Neural cell (in vitro differentiated cells): ENCODE data around the gene RCN2. TPM values are rescaled to one million over a fixed set of nuclear protein-coding genes. Genes with fewer than 3 reads are reported as not detected.
A peak's percentile ranks its signal among the peaks of the same experiment; 100 is the strongest.

ENCODE experiments used
- H2AFZ ChIP-seq: fragments of 200-600, 300-800 bp; sonication (generic), shearing (Covaris generic); 2 replicates; pipeline ENCODE4 v1.6.0; 2014; ENCODE audit warnings: low read depth, mild to moderate bottlenecking, antibody characterized with exemption, low read length, moderate library complexity
- H3F3A ChIP-seq: fragments of 200-600 bp; shearing (Covaris generic); 2 replicates; pipeline ENCODE4 v1.6.1; 2016; ENCODE audit warnings: mild to moderate bottlenecking, moderate library complexity, mixed read lengths, antibody characterized with exemption, low read length; ENCODE audit not compliant: insufficient read depth, poor library complexity, severe bottlenecking
- H3K27ac ChIP-seq: fragments of 200-600, 300-800 bp; sonication (generic), shearing (Covaris generic); 2 replicates; pipeline ENCODE4 v1.5.1; 2014; ENCODE audit warnings: mild to moderate bottlenecking, low read length, moderate library complexity
- H3K27me3 ChIP-seq: fragments of 300-800, 200-600 bp; sonication (generic), shearing (Covaris generic); 2 replicates; pipeline ENCODE4 v1.6.0; 2014; ENCODE audit warnings: mild to moderate bottlenecking, low read depth, low read length, moderate library complexity; ENCODE audit not compliant: insufficient read depth
- H3K36me3 ChIP-seq: fragments of 300-800, 200-600 bp; sonication (generic), shearing (Covaris generic); 2 replicates; pipeline ENCODE4 v1.5.1; 2014; ENCODE audit warnings: mild to moderate bottlenecking, antibody characterized with exemption, low read length, moderate library complexity; ENCODE audit not compliant: insufficient read depth
- H3K4me2 ChIP-seq: fragments of 300-800, 200-600 bp; sonication (generic), shearing (Covaris generic); 2 replicates; pipeline ENCODE4 v1.6.0; 2014; ENCODE audit warnings: mild to moderate bottlenecking, low read length
- H3K4me3 ChIP-seq: fragments of 300-800, 200-600 bp; sonication (generic), shearing (Covaris generic); 2 replicates; pipeline ENCODE4 v1.5.1; 2014; ENCODE audit warnings: mild to moderate bottlenecking, low read length, moderate library complexity
- H3K79me2 ChIP-seq: fragments of 200-600 bp; shearing (Covaris generic); replicated peaks from 2 replicates; pipeline ENCODE4 v1.6.0; 2014; ENCODE audit warnings: mild to moderate bottlenecking, low read length, moderate library complexity; ENCODE audit not compliant: insufficient read depth
- H3K9ac ChIP-seq: fragments of 300-800, 200-600 bp; sonication (generic), shearing (Covaris generic); 2 replicates; pipeline ENCODE4 v1.6.1; 2016; ENCODE audit warnings: mild to moderate bottlenecking, low read length, mixed read lengths
- H3K9me2 ChIP-seq: fragments of 200-600 bp; shearing (Covaris generic); 2 replicates; pipeline ENCODE4 v1.6.1; 2016; ENCODE audit warnings: mild to moderate bottlenecking, low read length, mixed read lengths; ENCODE audit not compliant: insufficient read depth
- H3K9me3 ChIP-seq: fragments of 200-600, 300-800 bp; sonication (generic), shearing (Covaris generic); 2 replicates; pipeline ENCODE4 v1.6.1; 2016; ENCODE audit warnings: mild to moderate bottlenecking, mixed run types, low read length, moderate library complexity, mixed read lengths
- H4K20me1 ChIP-seq: fragments of 200-600 bp; shearing (Covaris generic); 2 replicates; pipeline ENCODE4 v1.6.1; 2016; ENCODE audit warnings: mild to moderate bottlenecking, mixed run types; ENCODE audit not compliant: insufficient read depth
- CTCF ChIP-seq: fragments of 450-650 bp; IDR thresholded peaks from 2 replicates; pipeline ENCODE4 v1.5.1; 2014; ENCODE audit warnings: antibody characterized with exemption, mild to moderate bottlenecking, moderate library complexity; ENCODE audit not compliant: poor library complexity, severe bottlenecking
- EP300 ChIP-seq: fragments of 450-650 bp; conservative IDR thresholded peaks from 2 replicates; pipeline ENCODE4 v1.6.1; 2014; ENCODE audit warnings: antibody characterized with exemption, mild to moderate bottlenecking, moderate library complexity; ENCODE audit not compliant: poor library complexity, severe bottlenecking
- EZH2 ChIP-seq: fragments of 200-600, 300-800 bp; shearing (Covaris generic), sonication (generic); IDR thresholded peaks from 2 replicates; pipeline ENCODE4 v1.6.1; 2014; ENCODE audit warnings: antibody characterized with exemption, low read length, borderline replicate concordance, mild to moderate bottlenecking; ENCODE audit not compliant: insufficient read depth, poor library complexity, severe bottlenecking
- MXI1 ChIP-seq: fragments of 450-650 bp; conservative IDR thresholded peaks from 2 replicates; pipeline ENCODE4 v1.6.1; 2014; ENCODE audit warnings: antibody characterized with exemption, mild to moderate bottlenecking; ENCODE audit not compliant: poor library complexity, severe bottlenecking
- POLR2AphosphoS5 ChIP-seq: IDR thresholded peaks from 2 replicates; pipeline ENCODE4 v1.6.1; 2012
- RAD21 ChIP-seq: fragments of 450-650 bp; conservative IDR thresholded peaks from 2 replicates; pipeline ENCODE4 v1.6.1; 2014; ENCODE audit warnings: antibody characterized with exemption, mild to moderate bottlenecking, moderate library complexity
- REST ChIP-seq: IDR thresholded peaks from 2 replicates; pipeline ENCODE4 v1.6.1; 2012; ENCODE audit warnings: borderline replicate concordance
- SMC3 ChIP-seq: fragments of 450-650 bp; conservative IDR thresholded peaks from 2 replicates; pipeline ENCODE4 v1.6.1; 2014; ENCODE audit warnings: antibody characterized with exemption, mild to moderate bottlenecking, moderate library complexity; ENCODE audit not compliant: poor library complexity
- TAF1 ChIP-seq: IDR thresholded peaks from 2 replicates; pipeline ENCODE4 v1.6.1; 2012; ENCODE audit warnings: low read depth
- polyA plus RNA-seq: library from polyadenylated mRNA; depleted of rRNA; stranded (reverse); fragments of >200 nt; gene quantifications from 2 replicates; pipeline ENCODE4 v1.2.3, GENCODE V29; 2014

Gene RCN2
- polyA plus RNA-seq, 1 donor from 2014 or later: 400 TPM

GRCh38 chr15:76998663-76999285, 67.2 kb downstream of the RCN2 start:
- TF ChIP-seq RAD21: no peak
- no peak for TF ChIP-seq TAF1
- TF ChIP-seq MXI1: no peak
- TF ChIP-seq EP300: peak; percentile 21
- no peak for TF ChIP-seq POLR2AphosphoS5
- Histone ChIP-seq H3K9ac (no peak overlapping the region), H3K9me2 (no peaks in the 10 kb centered on the region), H3K79me2 (no peaks in the 10 kb centered on the region), H4K20me1 (no peaks in the 10 kb centered on the region), H3K4me2 (no peak overlapping the region), H2AFZ (no peak overlapping the region), H3K4me3 (no peak overlapping the region), H3K9me3 (no peaks in the 10 kb centered on the region), H3F3A (no peaks in the 10 kb centered on the region), H3K27me3 (no peaks in the 10 kb centered on the region), H3K36me3 (no peaks in the 10 kb centered on the region), H3K27ac (no peak overlapping the region)

- Histone ChIP-seq H3K9ac (no peak overlapping the region), H4K20me1 (no peaks in the 10 kb centered on the region), H3K4me3 (no peak overlapping the region), H3K9me3 (no peaks in the 10 kb centered on the region), H3K36me3 (no peaks in the 10 kb centered on the region), H3K4me2 (no peak overlapping the region), H3K27me3 (no peaks in the 10 kb centered on the region), H2AFZ (no peak overlapping the region), H3F3A (no peaks in the 10 kb centered on the region), H3K27ac (no peak overlapping the region), H3K9me2 (no peaks in the 10 kb centered on the region), H3K79me2 (no peaks in the 10 kb centered on the region)
- TF ChIP-seq CTCF (no peak), MXI1 (no peak), TAF1 (no peak), REST (no peak), SMC3 (no peak), POLR2AphosphoS5 (no peak), RAD21 (no peak), EP300 (no peak)
These were observed 68.4 kb downstream of the RCN2 start for GRCh38 chr15:76999996-77000395.

GRCh38 chr15:77001351-77001750, 69.8 kb downstream of the RCN2 start:
- no peak overlapping the region for H2AFZ ChIP-seq

More at GRCh38 chr15:77001351-77001750, 69.8 kb downstream of the RCN2 start:
- H3K4me3 ChIP-seq: no peak overlapping the region
- TF ChIP-seq POLR2AphosphoS5 (no peak), TAF1 (no peak), MXI1 (no peak), EZH2 (no peak), RAD21 (no peak), REST (no peak)
- no peaks in the 10 kb centered on the region for H3F3A ChIP-seq
- H4K20me1 ChIP-seq: no peaks in the 10 kb centered on the region
- H3K9me3 ChIP-seq: no peaks in the 10 kb centered on the region
- H3K36me3 ChIP-seq: no peaks in the 10 kb centered on the region
- no peaks in the 10 kb centered on the region for H3K79me2 ChIP-seq
- H3K9me2 ChIP-seq: no peaks in the 10 kb centered on the region
- no peaks in the 10 kb centered on the region for H3K27me3 ChIP-seq
- no peak overlapping the region for H3K4me2 ChIP-seq
- no peak overlapping the region for H3K27ac ChIP-seq
- H3K9ac ChIP-seq: no peak overlapping the region
